Anterior cingulate cortex (tissue), 58 donors: ENCODE results near the gene QSER1.

Experiments
- DNase-seq, 58 donors: peaks; one replicate each; lab custom pipeline; 2025; lab: John Stamatoyannopoulos, UW

Gene QSER1

GRCh38 chr11:32888805-32889204 is 3.8 kb upstream of the QSER1 start:
- DNase-seq = no peak

GRCh38 chr11:32890843-32891656 is 1.6 kb upstream of the QSER1 start:
- no peak for DNase-seq

- no peak for DNase-seq
Observed at GRCh38 chr11:32891657-32892354, 805 bp upstream of the QSER1 start.

GRCh38 chr11:32893093-32893342 is 407 bp downstream of the QSER1 start:
- peak in 3 of 58 donors; percentile 49 to 81 (median 68) for DNase-seq

- DNase-seq = peak in 47 of 58 donors; percentile 7 to 74 (median 52)
Observed at GRCh38 chr11:32893343-32894148, 935 bp downstream of the QSER1 start.

- peak in 13 of 58 donors; percentile 1 to 28 (median 11) for DNase-seq
Observed at GRCh38 chr11:32894149-32894827, 1.7 kb downstream of the QSER1 start.

- DNase-seq = no peak
Observed at GRCh38 chr11:32894921-32895320, 2.3 kb downstream of the QSER1 start.

- no peak for DNase-seq
Observed at GRCh38 chr11:32895471-32895870, 2.9 kb downstream of the QSER1 start.

- DNase-seq = no peak
Observed at GRCh38 chr11:32897103-32897502, 4.5 kb downstream of the QSER1 start.

- DNase-seq = no peak
Observed at GRCh38 chr11:32899438-32899837, 6.8 kb downstream of the QSER1 start.

- DNase-seq = no peak
Observed at GRCh38 chr11:32902089-32902665, 9.6 kb downstream of the QSER1 start.

- DNase-seq = no peak
Observed at GRCh38 chr11:32905028-32905667, 12.5 kb downstream of the QSER1 start.

GRCh38 chr11:32908619-32909018 is 16.0 kb downstream of the QSER1 start:
- no peak for DNase-seq

- DNase-seq = no peak
Observed at GRCh38 chr11:32911413-32911812, 18.8 kb downstream of the QSER1 start.

GRCh38 chr11:32913445-32913844 is 20.8 kb downstream of the QSER1 start:
- DNase-seq = no peak

- no peak for DNase-seq
Observed at GRCh38 chr11:32916361-32916760, 23.8 kb downstream of the QSER1 start.

- no peak for DNase-seq
Observed at GRCh38 chr11:32916994-32917393, 24.4 kb downstream of the QSER1 start.

- DNase-seq = no peak
Observed at GRCh38 chr11:32918427-32918826, 25.8 kb downstream of the QSER1 start.

GRCh38 chr11:32919338-32919737 is 26.7 kb downstream of the QSER1 start:
- no peak for DNase-seq

GRCh38 chr11:32920570-32920969 is 28.0 kb downstream of the QSER1 start:
- DNase-seq = no peak
